H9 (cell line): ENCODE results near the gene TESK1. TPM values are rescaled to one million over a fixed set of nuclear protein-coding genes. Genes with fewer than 3 reads are reported as not detected.

Experiments used
- DNase-seq: peaks from one replicate; pipeline ENCODE4 v3.0.0-alpha.2; 2017
- H2AFZ ChIP-seq: one replicate; pipeline ENCODE4 v1.6.1; 2013; ENCODE audit warnings: mild to moderate bottlenecking, low read length, control low read depth, moderate library complexity
- H2AK5ac ChIP-seq: 2 replicates; pipeline ENCODE4 v1.6.1; 2013; ENCODE audit warnings: low read length, control low read depth, mixed read lengths; ENCODE audit not compliant: insufficient read length
- H2BK120ac ChIP-seq: one replicate; pipeline ENCODE4 v1.6.1; 2013; ENCODE audit warnings: low read depth, mild to moderate bottlenecking, low read length, control low read depth, inconsistent platforms; ENCODE audit not compliant: poor library complexity, severe bottlenecking
- H2BK12ac ChIP-seq: 2 replicates; pipeline ENCODE4 v1.6.1; 2013; ENCODE audit warnings: low read length, control low read depth, mixed read lengths, low read depth; ENCODE audit not compliant: insufficient read length
- H2BK15ac ChIP-seq: 2 replicates; pipeline ENCODE4 v1.6.1; 2013; ENCODE audit warnings: low read depth, low read length, control low read depth
- H2BK20ac ChIP-seq: one replicate; pipeline ENCODE4 v1.6.1; 2013; ENCODE audit warnings: low read depth, mild to moderate bottlenecking, low read length, control low read depth, inconsistent platforms; ENCODE audit not compliant: poor library complexity, severe bottlenecking
- H2BK5ac ChIP-seq: 2 replicates; pipeline ENCODE4 v1.6.1; 2013; ENCODE audit warnings: low read length, control low read depth, mixed read lengths; ENCODE audit not compliant: insufficient read length
- H3K14ac ChIP-seq: 2 replicates; pipeline ENCODE4 v1.6.1; 2013; ENCODE audit warnings: low read length, control low read depth; ENCODE audit not compliant: insufficient read depth
- H3K18ac ChIP-seq: 2 replicates; pipeline ENCODE4 v1.6.1; 2013; ENCODE audit warnings: low read depth, mild to moderate bottlenecking, mixed read lengths, low read length, control low read depth; ENCODE audit not compliant: insufficient read length
- H3K23ac ChIP-seq: 2 replicates; pipeline ENCODE4 v1.6.1; 2013; ENCODE audit warnings: low read length, control low read depth, mixed read lengths, low read depth; ENCODE audit not compliant: insufficient read length
- H3K23me2 ChIP-seq: 2 replicates; pipeline ENCODE4 v1.6.1; 2013; ENCODE audit warnings: low read depth, mild to moderate bottlenecking, mixed read lengths, low read length, control low read depth; ENCODE audit not compliant: insufficient read length, poor library complexity, severe bottlenecking
- H3K27ac ChIP-seq: 2 replicates; pipeline ENCODE4 v1.5.1; 2013; ENCODE audit warnings: low read length, control low read depth, mixed read lengths, low read depth; ENCODE audit not compliant: insufficient read length
- H3K27me3 ChIP-seq: 2 replicates; pipeline ENCODE4 v1.6.1; 2013; ENCODE audit warnings: low read length, control low read depth, inconsistent platforms; ENCODE audit not compliant: insufficient read depth
- H3K4ac ChIP-seq: 2 replicates; pipeline ENCODE4 v1.6.1; 2013; ENCODE audit warnings: low read depth, mild to moderate bottlenecking, control low read depth, inconsistent platforms, low read length, moderate library complexity
- H3K4me1 ChIP-seq: 2 replicates; pipeline ENCODE4 v1.6.1; 2013; ENCODE audit warnings: low read length, control low read depth, inconsistent platforms; ENCODE audit not compliant: insufficient read depth
- H3K4me2 ChIP-seq: 2 replicates; pipeline ENCODE4 v1.6.1; 2013; ENCODE audit warnings: low read length, control low read depth, mixed read lengths; ENCODE audit not compliant: insufficient read length, insufficient read depth
- H3K56ac ChIP-seq: 2 replicates; pipeline ENCODE4 v1.6.1; 2013; ENCODE audit warnings: low read depth, mild to moderate bottlenecking, mixed read lengths, low read length, control low read depth; ENCODE audit not compliant: insufficient read length
- H3K79me1 ChIP-seq: 2 replicates; pipeline ENCODE4 v1.6.1; 2013; ENCODE audit warnings: low read depth, mild to moderate bottlenecking, moderate library complexity, low read length, control low read depth, inconsistent platforms; ENCODE audit not compliant: insufficient read depth, poor library complexity, severe bottlenecking
- H3K79me2 ChIP-seq: 2 replicates; pipeline ENCODE4 v1.6.1; 2013; ENCODE audit warnings: low read length, control low read depth, inconsistent platforms; ENCODE audit not compliant: insufficient read depth
- H3K9ac ChIP-seq: 2 replicates; pipeline ENCODE4 v1.6.1; 2013; ENCODE audit warnings: low read length, control low read depth, mixed read lengths; ENCODE audit not compliant: insufficient read length; ENCODE audit errors: extremely low read depth
- H3K9me3 ChIP-seq: one replicate; pipeline ENCODE4 v1.6.1; 2013; ENCODE audit warnings: low read depth, low read length, inconsistent platforms; ENCODE audit not compliant: control insufficient read depth
- H3T11ph ChIP-seq: one replicate; pipeline ENCODE4 v1.6.1; 2013; ENCODE audit warnings: mild to moderate bottlenecking, low read length, control low read depth, inconsistent platforms
- H4K20me1 ChIP-seq: one replicate; pipeline ENCODE4 v1.6.1; 2013; ENCODE audit not compliant: control insufficient read depth, insufficient read length, insufficient read depth
- H4K5ac ChIP-seq: 2 replicates; pipeline ENCODE4 v1.6.1; 2013; ENCODE audit warnings: low read depth, mild to moderate bottlenecking, mixed read lengths, low read length, control low read depth; ENCODE audit not compliant: insufficient read length
- H4K8ac ChIP-seq: replicated peaks from 2 replicates; pipeline ENCODE4 v1.6.1; 2013; ENCODE audit warnings: low read length, control low read depth, mixed read lengths, low read depth; ENCODE audit not compliant: insufficient read length
- H4K91ac ChIP-seq: 2 replicates; pipeline ENCODE4 v1.6.1; 2013; ENCODE audit warnings: low read depth, mild to moderate bottlenecking, moderate library complexity, mixed read lengths, low read length, control low read depth; ENCODE audit not compliant: insufficient read length
- H3K27ac Mint-ChIP-seq, 3 experiments: 2 replicates in 2 of 3; 3 replicates in 1 of 3; pipeline ENCODE4 v1.8.0; 2020 to 2021; ENCODE audit warnings: mixed read lengths in 3 of 3, mild to moderate bottlenecking in 1 of 3, moderate library complexity in 1 of 3
- H3K27me3 Mint-ChIP-seq: 2 replicates; pipeline ENCODE4 v1.8.0; 2021; ENCODE audit warnings: low read depth, mild to moderate bottlenecking, moderate library complexity, mixed read lengths
- H3K36me3 Mint-ChIP-seq, 3 experiments: 2 replicates in 2 of 3; 3 replicates in 1 of 3; pipeline ENCODE4 v1.8.0; 2020 to 2021; ENCODE audit warnings: low read depth in 3 of 3, mixed read lengths in 3 of 3; ENCODE audit not compliant: insufficient read depth in 1 of 3
- H3K4me1 Mint-ChIP-seq, 2 experiments: 2 replicates each; pipeline ENCODE4 v1.8.0; 2020; ENCODE audit warnings: mixed read lengths in 2 of 2
- H3K4me3 Mint-ChIP-seq, 2 experiments: 2 replicates in 1 of 2; 3 replicates in 1 of 2; pipeline ENCODE4 v1.8.0; 2020 to 2021; ENCODE audit warnings: mild to moderate bottlenecking in 2 of 2, mixed read lengths in 2 of 2, moderate library complexity in 1 of 2
- H3K9me3 Mint-ChIP-seq, 2 experiments: 2 replicates in 1 of 2; 3 replicates in 1 of 2; pipeline ENCODE4 v1.8.0; 2020; ENCODE audit warnings: mild to moderate bottlenecking in 2 of 2, mixed read lengths in 2 of 2, moderate library complexity in 1 of 2
- CTCF ChIP-seq: fragments of 200-600 bp; sonication (generic); conservative IDR thresholded peaks from 3 replicates; pipeline ENCODE4 v1.8.0; 2021; ENCODE audit warnings: antibody characterized with exemption, mild to moderate bottlenecking
- WGBS: extraction: QIAGEN DNeasy Blood & Tissue Kit; methylation state at CpG from one replicate; pipeline ENCODE4 v1.1.7; 2013; ENCODE audit warnings: missing lambda C conversion rate, low lambda C conversion rate, mixed read lengths; ENCODE audit not compliant: insufficient read length; ENCODE audit errors: extremely low coverage; 5-methylcytosine and 5-hydroxymethylcytosine counted together
- total RNA-seq: library from RNA; stranded (reverse); gene quantifications from 2 replicates; pipeline ENCODE4 v1.2.1, GENCODE V29; 2021

The TESK1 gene
- total RNA-seq, 1 experiment from 2014 or later, result 28.6 TPM

GRCh38 chr9:35627575-35627974, 22.5 kb downstream of the TESK1 start:
- H4K91ac ChIP-seq, result no peak overlapping the region
- no peak overlapping the region for H3T11ph ChIP-seq
- Mint-ChIP-seq H3K36me3 (no peaks in the 10 kb centered on the region), H3K27ac (no peak overlapping the region), H3K9me3 (no peaks in the 10 kb centered on the region), H3K4me3 (no peak overlapping the region), H3K4me1 (no peaks in the 10 kb centered on the region), H3K27me3 (no peaks in the 10 kb centered on the region; the same call in 1 of the 2 replicates)
- H2AFZ ChIP-seq, result no peak overlapping the region
- no peak overlapping the region for H2BK120ac ChIP-seq
- H4K8ac ChIP-seq, result no peak overlapping the region
- H3K4ac ChIP-seq, result no peak overlapping the region
- H3K23ac ChIP-seq, result no peak overlapping the region
- no peak overlapping the region for H3K14ac ChIP-seq
- no peak overlapping the region for H2BK20ac ChIP-seq
- H2BK5ac ChIP-seq, result no peak overlapping the region
- H3K27ac ChIP-seq, result no peak overlapping the region
- H3K79me2 ChIP-seq, result no peaks in the 10 kb centered on the region
- H3K4me1 ChIP-seq, result no peaks in the 10 kb centered on the region
- no peak overlapping the region for H2AK5ac ChIP-seq
- no peak for DNase-seq
- no peaks in the 10 kb centered on the region for H3K79me1 ChIP-seq
- H3K27me3 ChIP-seq, result no peaks in the 10 kb centered on the region
- no peak overlapping the region for H3K18ac ChIP-seq
- H4K5ac ChIP-seq, result no peak overlapping the region
- no peak overlapping the region for H3K9ac ChIP-seq
- TF ChIP-seq CTCF, result no peak
- H3K4me2 ChIP-seq, result no peak overlapping the region
- H3K9me3 ChIP-seq, result no peaks in the 10 kb centered on the region
- no peaks in the 10 kb centered on the region for H3K23me2 ChIP-seq
- H4K20me1 ChIP-seq, result no peaks in the 10 kb centered on the region
- WGBS, result no CpG with 5 or more reads among the region's 2 CpGs
- H2BK12ac ChIP-seq, result no peak overlapping the region
- no peak overlapping the region for H2BK15ac ChIP-seq
- H3K56ac ChIP-seq, result no peak overlapping the region
